OCI-LY7 (cell line): ENCODE results near the gene CCDC27.

ENCODE experiments used
- EZH2phosphoT487 ChIP-seq: fragments of 200-600 bp; sonication (generic); IDR thresholded peaks from 2 replicates; pipeline ENCODE4 v1.6.1; 2018; ENCODE audit warnings: low read depth, borderline replicate concordance, mild to moderate bottlenecking, mixed run types, antibody characterized with exemption, low read length, moderate library complexity, mixed read lengths
- TF ChIP-seq, protein P1 (sequence below): fragments of 200-600 bp; sonication (generic); conservative IDR thresholded peaks from 2 replicates; pipeline ENCODE4 v1.5.1; 2014; ENCODE audit warnings: mild to moderate bottlenecking, antibody characterized with exemption, low read length, moderate library complexity, mixed read lengths

GRCh38 chr1:3807769-3808168, 55.5 kb downstream of the CCDC27 start:
- TF ChIP-seq, protein P1, sequence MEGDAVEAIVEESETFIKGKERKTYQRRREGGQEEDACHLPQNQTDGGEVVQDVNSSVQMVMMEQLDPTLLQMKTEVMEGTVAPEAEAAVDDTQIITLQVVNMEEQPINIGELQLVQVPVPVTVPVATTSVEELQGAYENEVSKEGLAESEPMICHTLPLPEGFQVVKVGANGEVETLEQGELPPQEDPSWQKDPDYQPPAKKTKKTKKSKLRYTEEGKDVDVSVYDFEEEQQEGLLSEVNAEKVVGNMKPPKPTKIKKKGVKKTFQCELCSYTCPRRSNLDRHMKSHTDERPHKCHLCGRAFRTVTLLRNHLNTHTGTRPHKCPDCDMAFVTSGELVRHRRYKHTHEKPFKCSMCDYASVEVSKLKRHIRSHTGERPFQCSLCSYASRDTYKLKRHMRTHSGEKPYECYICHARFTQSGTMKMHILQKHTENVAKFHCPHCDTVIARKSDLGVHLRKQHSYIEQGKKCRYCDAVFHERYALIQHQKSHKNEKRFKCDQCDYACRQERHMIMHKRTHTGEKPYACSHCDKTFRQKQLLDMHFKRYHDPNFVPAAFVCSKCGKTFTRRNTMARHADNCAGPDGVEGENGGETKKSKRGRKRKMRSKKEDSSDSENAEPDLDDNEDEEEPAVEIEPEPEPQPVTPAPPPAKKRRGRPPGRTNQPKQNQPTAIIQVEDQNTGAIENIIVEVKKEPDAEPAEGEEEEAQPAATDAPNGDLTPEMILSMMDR: no peak
- no peak for TF ChIP-seq EZH2phosphoT487
